PFSK-1 (cell line): ENCODE measurements around the gene KRTAP6-1.

ENCODE experiments used
- FOXP2 ChIP-seq: optimal IDR thresholded peaks from 2 replicates; pipeline ENCODE3; 2011; ENCODE audit warnings: borderline replicate concordance, control low read depth, inconsistent platforms; ENCODE audit not compliant: insufficient read depth; ENCODE audit errors: extremely low read length, extremely low read depth
- POLR2AphosphoS5 ChIP-seq: IDR thresholded peaks from 2 replicates; pipeline ENCODE4 v1.6.1; 2012; ENCODE audit warnings: low read depth, mild to moderate bottlenecking, control low read depth, low read length, moderate library complexity
- REST ChIP-seq, 2 experiments: IDR thresholded peaks; 2 replicates each; pipeline versions ENCODE4 v1.6.1 to v1.8.0; 2011 to 2012; ENCODE audit warnings: low read depth in 2 of 2, low read length in 2 of 2, control low read depth in 1 of 2, inconsistent platforms in 1 of 2, mild to moderate bottlenecking in 1 of 2, moderate library complexity in 1 of 2; ENCODE audit not compliant: insufficient read depth in 1 of 2
- SIN3A ChIP-seq: IDR thresholded peaks from 2 replicates; pipeline ENCODE4 v1.6.1; 2012; ENCODE audit warnings: mild to moderate bottlenecking, low read length, moderate library complexity, borderline replicate concordance; ENCODE audit not compliant: insufficient read depth
- TAF1 ChIP-seq: IDR thresholded peaks from 2 replicates; pipeline ENCODE4 v1.6.1; 2012; ENCODE audit warnings: low read length, control low read depth, borderline replicate concordance; ENCODE audit not compliant: insufficient read depth

The KRTAP6-1 gene

GRCh38 chr21:30612132-30612531 lies 1.6 kb downstream of the KRTAP6-1 start:
- TF ChIP-seq POLR2AphosphoS5 (no peak), REST (IDR thresholded peaks at IDR 0.05; ENCODE audit: insufficient read depth in 1 of 2, low read depth in 2 of 2, low read length in 2 of 2) (no peak)

- TF ChIP-seq REST (IDR thresholded peaks at IDR 0.05; ENCODE audit: insufficient read depth in 1 of 2, low read depth in 2 of 2, low read length in 2 of 2) (no peak), FOXP2 (no peak), TAF1 (no peak), POLR2AphosphoS5 (no peak), SIN3A (no peak)
Measured at GRCh38 chr21:30605968-30606367, 7.8 kb downstream of the KRTAP6-1 start.

GRCh38 chr21:30600787-30601186 lies 12.9 kb downstream of the KRTAP6-1 start, which contains the start of gene KRTAP22-1:
KRTAP22-1 (plus strand) TSS chr21:30601087.
- TF ChIP-seq REST (IDR thresholded peaks at IDR 0.05; ENCODE audit: insufficient read depth in 1 of 2, low read depth in 2 of 2, low read length in 2 of 2) = no peak
- no peak for TF ChIP-seq TAF1
- TF ChIP-seq SIN3A = no peak

GRCh38 chr21:30598802-30599201 lies 14.9 kb downstream of the KRTAP6-1 start, which contains the start of gene KRTAP6-2:
KRTAP6-2 (minus strand) TSS chr21:30598902; CDS start chr21:30598874, 28 bp downstream.
- TF ChIP-seq REST (IDR thresholded peaks at IDR 0.05; ENCODE audit: insufficient read depth in 1 of 2, low read depth in 2 of 2, low read length in 2 of 2) (no peak), POLR2AphosphoS5 (no peak), TAF1 (no peak), FOXP2 (no peak), SIN3A (no peak)

- TF ChIP-seq POLR2AphosphoS5 (no peak), FOXP2 (no peak), SIN3A (no peak), REST (IDR thresholded peaks at IDR 0.05; ENCODE audit: insufficient read depth in 1 of 2, low read depth in 2 of 2, low read length in 2 of 2) (no peak), TAF1 (no peak)
Measured at GRCh38 chr21:30592140-30592539, 21.6 kb downstream of the KRTAP6-1 start, which contains the start of gene KRTAP6-3. KRTAP6-3 (plus strand) TSS chr21:30592440; CDS start chr21:30592446, 6 bp downstream.
